ENCODE measurements around the gene GPR55. TPM values are rescaled to one million over a fixed set of nuclear protein-coding genes. Genes with fewer than 3 reads are reported as not detected.

GPR55 gene
- total and polyA plus RNA-seq, 10 of the 15 experiments (the other 5 are each of a cell fraction or from before 2014, with no cell fraction given) = 2.1 to 30.1 (median 16.2) TPM

DNA sequence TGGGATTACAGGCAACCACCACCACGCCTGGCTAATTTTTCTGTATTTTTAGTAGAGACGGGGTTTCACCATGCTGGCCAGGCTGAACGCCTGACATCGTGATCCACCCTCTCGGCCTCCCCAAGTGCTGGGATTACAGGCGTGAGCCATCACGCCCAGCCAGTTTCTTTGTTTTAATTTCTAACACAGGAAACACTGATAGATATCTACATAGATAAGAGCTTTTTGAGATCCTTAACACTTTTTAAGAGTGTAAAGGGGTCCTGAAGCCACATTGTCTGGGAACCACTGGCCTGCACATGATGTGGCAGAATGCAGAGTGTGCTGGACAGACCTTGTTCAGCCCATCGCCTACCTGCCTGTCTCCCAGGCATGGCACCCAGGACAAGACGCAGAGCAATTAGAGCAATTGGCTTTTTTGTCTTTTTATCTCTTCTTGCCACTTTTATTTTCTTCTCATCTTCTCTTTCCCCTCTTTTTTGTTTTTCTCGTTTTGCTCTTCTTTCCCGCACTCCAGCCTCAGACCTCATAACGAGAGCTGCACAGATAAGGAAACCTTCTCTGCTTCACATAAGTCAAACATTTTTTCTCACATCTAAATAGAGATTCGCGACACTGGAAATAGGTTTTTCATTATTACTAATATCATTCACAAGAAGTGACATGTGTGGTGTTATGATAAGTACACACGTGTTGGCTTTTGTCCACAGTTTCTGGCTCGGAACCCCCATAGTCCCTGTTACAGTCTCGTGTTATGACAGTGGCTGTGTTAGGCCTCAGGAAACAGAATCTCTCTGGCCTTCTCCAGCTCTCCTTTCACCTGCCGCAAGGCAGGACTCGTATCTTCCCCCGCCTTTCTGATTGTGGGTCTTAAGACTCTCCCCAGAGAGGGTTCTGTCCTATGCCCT, 25.2 kb upstream of the GPR55 start (continued):
- TF ChIP-seq, protein P1, sequence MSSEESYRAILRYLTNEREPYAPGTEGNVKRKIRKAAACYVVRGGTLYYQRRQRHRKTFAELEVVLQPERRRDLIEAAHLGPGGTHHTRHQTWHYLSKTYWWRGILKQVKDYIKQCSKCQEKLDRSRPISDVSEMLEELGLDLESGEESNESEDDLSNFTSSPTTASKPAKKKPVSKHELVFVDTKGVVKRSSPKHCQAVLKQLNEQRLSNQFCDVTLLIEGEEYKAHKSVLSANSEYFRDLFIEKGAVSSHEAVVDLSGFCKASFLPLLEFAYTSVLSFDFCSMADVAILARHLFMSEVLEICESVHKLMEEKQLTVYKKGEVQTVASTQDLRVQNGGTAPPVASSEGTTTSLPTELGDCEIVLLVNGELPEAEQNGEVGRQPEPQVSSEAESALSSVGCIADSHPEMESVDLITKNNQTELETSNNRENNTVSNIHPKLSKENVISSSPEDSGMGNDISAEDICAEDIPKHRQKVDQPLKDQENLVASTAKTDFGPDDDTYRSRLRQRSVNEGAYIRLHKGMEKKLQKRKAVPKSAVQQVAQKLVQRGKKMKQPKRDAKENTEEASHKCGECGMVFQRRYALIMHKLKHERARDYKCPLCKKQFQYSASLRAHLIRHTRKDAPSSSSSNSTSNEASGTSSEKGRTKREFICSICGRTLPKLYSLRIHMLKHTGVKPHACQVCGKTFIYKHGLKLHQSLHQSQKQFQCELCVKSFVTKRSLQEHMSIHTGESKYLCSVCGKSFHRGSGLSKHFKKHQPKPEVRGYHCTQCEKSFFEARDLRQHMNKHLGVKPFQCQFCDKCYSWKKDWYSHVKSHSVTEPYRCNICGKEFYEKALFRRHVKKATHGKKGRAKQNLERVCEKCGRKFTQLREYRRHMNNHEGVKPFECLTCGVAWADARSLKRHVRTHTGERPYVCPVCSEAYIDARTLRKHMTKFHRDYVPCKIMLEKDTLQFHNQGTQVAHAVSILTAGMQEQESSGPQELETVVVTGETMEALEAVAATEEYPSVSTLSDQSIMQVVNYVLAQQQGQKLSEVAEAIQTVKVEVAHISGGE (CRISPR knock-in tag; IDR thresholded peaks at IDR 0.05) = no peak
- TF ChIP-seq RELA (IDR thresholded peaks at IDR 0.05; ENCODE audit: borderline replicate concordance, partially characterized antibody) (no peak), RFX5 (IDR thresholded peaks at IDR 0.05; ENCODE audit: low read depth, low read length) (no peak), NBN (IDR thresholded peaks at IDR 0.05) (peak; percentile 73; the same call in 1 of the 2 replicates), MAX (IDR thresholded peaks at IDR 0.05; ENCODE audit: low read depth, low read length) (no peak; the same call in 1 of the 2 replicates), EP300 (IDR thresholded peaks at IDR 0.05; ENCODE audit: borderline replicate concordance in 1 of 2, control insufficient read depth in 1 of 2, low read depth in 2 of 2, low read length in 2 of 2) (peak; percentile 71 to 81), BMI1 (IDR thresholded peaks at IDR 0.05; ENCODE audit: borderline replicate concordance) (0 out of 2 replicates have a peak, but pooled peaks have one; percentile 41), SIN3A (IDR thresholded peaks at IDR 0.05; ENCODE audit: low read depth, low read length) (no peak), NFYA (IDR thresholded peaks at IDR 0.05; ENCODE audit: borderline replicate concordance, low read depth, low read length) (no peak), ZNF622 (IDR thresholded peaks at IDR 0.05) (no peak), ASH2L (IDR thresholded peaks at IDR 0.05; ENCODE audit: borderline replicate concordance, low read depth) (no peak), GABPA (IDR thresholded peaks at IDR 0.05; ENCODE audit: low read depth) (no peak), CEBPB (IDR thresholded peaks at IDR 0.05; ENCODE audit: borderline replicate concordance in 1 of 2, low read depth in 2 of 2, low read length in 2 of 2) (no peak), PAX8 (IDR thresholded peaks at IDR 0.05) (no peak), SREBF1 (IDR thresholded peaks at IDR 0.05; ENCODE audit: low read length) (no peak), STAT1 (conservative IDR thresholded peaks at IDR 0.05) (no peak), SRF (IDR thresholded peaks at IDR 0.05; ENCODE audit: low read depth in 2 of 2, low read length in 2 of 2) (0 out of 4 replicates have a peak, but pooled peaks of 1 of the 2 experiments have one; percentile 14), WRNIP1 (IDR thresholded peaks at IDR 0.05; ENCODE audit: borderline replicate concordance, low read depth, low read length) (no peak; the same call in 1 of the 2 replicates), RBBP5 (conservative IDR thresholded peaks at IDR 0.05) (no peak), SUPT20H (IDR thresholded peaks at IDR 0.05; ENCODE audit: borderline replicate concordance, control insufficient read depth, low read depth, low read length) (no peak), E2F4 (IDR thresholded peaks at IDR 0.05; ENCODE audit: low read depth, low read length) (no peak), TAF1 (IDR thresholded peaks at IDR 0.05; ENCODE audit: borderline replicate concordance, low read depth, low read length) (peak; percentile 52), SMAD1 (IDR thresholded peaks at IDR 0.05; ENCODE audit: low read depth, partially characterized antibody) (no peak)
- TF ChIP-seq, protein P2, sequence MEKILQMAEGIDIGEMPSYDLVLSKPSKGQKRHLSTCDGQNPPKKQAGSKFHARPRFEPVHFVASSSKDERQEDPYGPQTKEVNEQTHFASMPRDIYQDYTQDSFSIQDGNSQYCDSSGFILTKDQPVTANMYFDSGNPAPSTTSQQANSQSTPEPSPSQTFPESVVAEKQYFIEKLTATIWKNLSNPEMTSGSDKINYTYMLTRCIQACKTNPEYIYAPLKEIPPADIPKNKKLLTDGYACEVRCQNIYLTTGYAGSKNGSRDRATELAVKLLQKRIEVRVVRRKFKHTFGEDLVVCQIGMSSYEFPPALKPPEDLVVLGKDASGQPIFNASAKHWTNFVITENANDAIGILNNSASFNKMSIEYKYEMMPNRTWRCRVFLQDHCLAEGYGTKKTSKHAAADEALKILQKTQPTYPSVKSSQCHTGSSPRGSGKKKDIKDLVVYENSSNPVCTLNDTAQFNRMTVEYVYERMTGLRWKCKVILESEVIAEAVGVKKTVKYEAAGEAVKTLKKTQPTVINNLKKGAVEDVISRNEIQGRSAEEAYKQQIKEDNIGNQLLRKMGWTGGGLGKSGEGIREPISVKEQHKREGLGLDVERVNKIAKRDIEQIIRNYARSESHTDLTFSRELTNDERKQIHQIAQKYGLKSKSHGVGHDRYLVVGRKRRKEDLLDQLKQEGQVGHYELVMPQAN (conservative IDR thresholded peaks at IDR 0.05) = no peak
